NB4 (cell line): ENCODE data around the gene ZIC5.

Source experiments
- CTCF ChIP-seq: IDR thresholded peaks from one replicate; pipeline ENCODE4 v1.5.1; 2012; ENCODE audit warnings: low read depth, low read length
- MYC ChIP-seq: IDR thresholded peaks from 2 replicates; pipeline ENCODE4 v1.6.1; 2011; ENCODE audit warnings: low read depth, low read length
- POLR2A ChIP-seq: IDR thresholded peaks from 2 replicates; pipeline ENCODE4 v1.6.1; 2011; ENCODE audit warnings: mild to moderate bottlenecking; ENCODE audit not compliant: insufficient read length; ENCODE audit errors: extremely low read depth

GRCh38 chr13:99985241-99985874, 13.8 kb upstream of the ZIC5 start:
- TF ChIP-seq MYC: no peak
- TF ChIP-seq CTCF: no peak
- TF ChIP-seq POLR2A: no peak
